NCI-H345 (cell line): ENCODE data around the gene SYT1.

Source experiments
- DNase-seq: peaks from one replicate; lab custom pipeline; 2025; lab: John Stamatoyannopoulos, UW

The SYT1 gene

DNA sequence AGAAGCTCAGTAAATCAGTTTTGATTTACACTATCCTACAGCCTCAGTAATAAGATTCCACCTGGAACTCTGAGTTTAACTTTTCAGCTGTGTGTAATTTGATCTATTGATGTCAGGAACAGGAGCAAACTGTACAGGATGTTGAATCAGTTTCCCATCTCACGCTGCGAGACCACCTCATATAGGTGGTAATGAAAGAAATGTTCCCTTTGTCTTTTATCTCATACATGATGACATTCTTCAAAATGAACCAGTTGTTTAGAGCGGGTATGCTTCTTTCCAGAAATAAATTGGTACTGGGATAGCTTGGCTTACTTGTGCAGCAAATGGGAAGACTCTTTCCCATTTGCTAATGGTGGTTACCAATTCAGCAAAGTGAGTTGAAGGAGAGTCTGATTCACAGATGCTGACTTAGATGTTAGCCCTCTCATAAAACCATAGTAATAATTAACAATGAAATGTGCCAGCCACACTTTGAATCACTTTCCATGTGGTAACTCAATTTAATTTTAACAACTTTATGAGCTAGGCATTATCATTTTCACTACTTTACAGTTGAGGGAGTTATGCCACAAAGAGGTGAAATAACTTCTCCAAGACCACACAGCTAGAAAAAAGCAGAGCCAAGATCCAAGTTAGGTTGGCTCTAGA, 574.7 kb downstream of the SYT1 start:
- DNase-seq, result no peak

DNA sequence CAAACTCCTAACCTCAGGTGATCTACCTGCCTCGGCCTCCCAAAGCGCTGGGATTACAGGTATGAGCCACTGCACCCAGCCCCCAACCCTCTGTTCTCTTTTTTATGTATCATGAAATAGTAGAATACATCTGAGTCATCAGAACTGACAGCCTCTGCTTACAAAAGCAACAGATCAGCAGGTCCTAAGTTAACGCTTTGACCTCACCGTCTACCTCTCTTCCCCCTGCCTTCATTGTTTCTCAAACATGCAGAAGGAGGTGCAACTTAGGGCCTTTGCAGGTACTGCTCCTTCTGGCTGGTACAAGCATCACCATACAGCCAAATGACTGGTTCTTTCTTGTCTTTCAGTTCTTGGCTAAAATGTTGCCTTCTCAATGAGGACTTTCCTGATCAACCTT, 577.0 kb downstream of the SYT1 start:
- no peak for DNase-seq

DNA sequence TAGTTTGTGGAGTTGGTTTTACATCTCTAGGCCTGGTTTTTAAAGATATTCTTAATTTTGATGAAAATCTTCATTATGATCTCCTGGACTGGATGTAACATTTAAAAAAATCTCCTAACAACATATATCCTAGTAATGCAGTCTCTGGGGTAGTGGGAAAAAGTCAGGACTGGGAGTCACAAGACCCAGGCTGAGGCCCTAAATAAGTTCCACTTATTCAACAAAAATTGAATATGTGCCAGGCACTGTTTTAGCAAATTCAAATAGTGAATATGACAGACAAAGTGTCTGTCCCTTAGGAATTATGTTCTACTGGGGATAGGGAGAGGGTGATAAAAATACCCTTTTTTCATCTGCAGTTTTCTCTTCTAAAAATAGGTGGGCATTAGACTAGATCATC, 577.8 kb downstream of the SYT1 start:
- DNase-seq, result no peak

DNA sequence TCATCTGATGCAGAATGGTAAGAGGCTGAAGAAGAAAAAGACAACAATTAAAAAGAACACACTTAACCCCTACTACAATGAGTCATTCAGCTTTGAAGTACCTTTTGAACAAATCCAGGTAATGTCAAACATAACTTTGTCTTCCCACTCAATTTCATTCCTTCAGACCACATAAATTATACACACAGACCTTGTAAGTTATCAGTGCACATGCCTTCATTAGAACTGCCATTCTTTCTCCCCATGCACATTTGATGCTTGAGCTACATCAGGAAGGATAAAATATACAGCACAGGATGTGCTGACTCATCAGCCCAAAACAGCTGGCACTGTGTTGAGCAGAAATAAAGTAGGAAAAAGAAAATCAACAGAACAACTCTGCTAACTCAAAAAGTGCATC, 579.5 kb downstream of the SYT1 start:
- no peak for DNase-seq

DNA sequence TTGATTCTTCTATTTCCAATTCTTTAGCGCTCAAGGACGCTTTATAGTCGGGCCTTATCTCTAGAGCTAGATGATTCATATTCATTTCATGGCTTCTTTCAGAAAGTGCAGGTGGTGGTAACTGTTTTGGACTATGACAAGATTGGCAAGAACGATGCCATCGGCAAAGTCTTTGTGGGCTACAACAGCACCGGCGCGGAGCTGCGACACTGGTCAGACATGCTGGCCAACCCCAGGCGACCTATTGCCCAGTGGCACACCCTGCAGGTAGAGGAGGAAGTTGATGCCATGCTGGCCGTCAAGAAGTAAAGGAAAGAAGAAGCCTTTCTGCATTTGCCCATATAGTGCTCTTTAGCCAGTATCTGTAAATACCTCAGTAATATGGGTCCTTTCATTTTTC, 584.2 kb downstream of the SYT1 start:
- DNase-seq, result no peak

DNA sequence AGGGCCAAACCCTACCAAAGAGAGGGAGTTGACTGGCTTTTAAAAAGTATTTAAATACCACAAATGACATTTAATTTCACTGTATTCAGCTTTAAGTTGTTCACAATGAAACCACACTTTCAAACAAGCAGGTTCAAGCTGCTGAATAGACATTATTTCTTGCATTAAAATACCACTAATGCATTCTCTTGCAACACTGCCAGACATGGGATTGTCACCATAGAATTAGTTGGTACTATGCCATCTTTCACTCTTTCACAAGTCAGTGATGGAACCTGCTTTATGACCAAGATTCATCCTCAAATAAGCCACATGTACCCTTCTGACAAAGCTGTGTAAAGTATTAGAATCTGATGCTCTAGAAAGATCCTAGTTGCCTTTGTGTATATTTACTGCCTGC, 586.8 kb downstream of the SYT1 start:
- no peak for DNase-seq

DNA sequence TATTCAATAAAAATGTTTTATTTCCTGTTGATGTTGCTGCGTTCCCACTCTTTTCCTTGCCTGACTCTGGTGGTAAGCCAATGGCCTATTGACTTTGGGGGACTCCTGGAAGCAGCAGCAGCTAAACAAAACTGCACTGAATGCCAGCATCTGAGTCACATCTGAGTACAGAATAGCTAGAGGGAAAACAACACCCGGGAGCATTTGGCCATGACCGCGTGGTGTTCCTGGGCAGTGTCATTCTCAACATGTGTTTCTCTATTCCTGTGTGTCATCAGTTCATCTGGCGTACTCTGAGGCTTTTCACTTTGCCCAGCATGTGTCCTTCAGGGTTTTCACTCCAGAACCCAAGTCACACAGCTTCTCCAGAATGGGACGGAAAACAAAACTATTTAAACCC, 587.4 kb downstream of the SYT1 start:
- DNase-seq, result peak; percentile 14

DNA sequence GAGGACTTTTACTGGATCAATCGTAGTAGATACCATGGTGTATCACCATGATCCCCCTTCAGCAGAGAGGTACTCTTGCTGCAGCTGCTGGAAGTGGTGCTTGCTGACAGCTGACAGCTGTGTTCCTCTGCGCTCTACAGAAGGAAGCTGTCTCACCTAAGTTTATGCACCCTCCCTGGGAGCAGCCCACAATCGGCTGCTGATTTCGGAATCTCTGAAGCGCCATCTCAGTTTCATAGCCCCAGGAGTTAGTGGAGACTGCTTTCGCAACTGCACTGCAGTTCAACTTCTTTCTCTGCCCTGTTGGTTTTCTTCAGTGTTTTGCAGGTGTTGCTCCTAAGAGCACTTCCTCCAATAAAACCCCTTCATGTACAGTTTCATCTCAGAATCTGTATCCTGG, 588.3 kb downstream of the SYT1 start:
- no peak for DNase-seq

DNA sequence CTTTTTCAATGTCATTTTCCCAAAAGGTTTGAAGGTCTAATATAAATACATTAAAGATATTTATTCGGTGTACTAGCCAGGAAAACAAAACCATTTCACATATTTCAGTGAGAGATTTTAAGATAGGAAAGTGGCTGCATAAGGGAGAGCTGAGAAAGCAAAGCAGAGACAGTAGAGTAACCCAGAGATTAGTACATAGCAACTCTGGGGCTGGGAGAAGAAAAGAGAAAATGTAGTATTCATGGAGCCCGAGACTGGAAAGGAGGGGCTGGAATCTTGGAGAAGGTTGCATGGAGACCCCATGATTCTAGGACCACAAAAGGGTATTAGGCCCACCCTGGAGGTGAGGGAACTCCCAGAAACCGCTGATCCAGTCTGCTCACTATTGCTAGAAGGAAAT, 589.2 kb downstream of the SYT1 start:
- DNase-seq, result no peak

DNA sequence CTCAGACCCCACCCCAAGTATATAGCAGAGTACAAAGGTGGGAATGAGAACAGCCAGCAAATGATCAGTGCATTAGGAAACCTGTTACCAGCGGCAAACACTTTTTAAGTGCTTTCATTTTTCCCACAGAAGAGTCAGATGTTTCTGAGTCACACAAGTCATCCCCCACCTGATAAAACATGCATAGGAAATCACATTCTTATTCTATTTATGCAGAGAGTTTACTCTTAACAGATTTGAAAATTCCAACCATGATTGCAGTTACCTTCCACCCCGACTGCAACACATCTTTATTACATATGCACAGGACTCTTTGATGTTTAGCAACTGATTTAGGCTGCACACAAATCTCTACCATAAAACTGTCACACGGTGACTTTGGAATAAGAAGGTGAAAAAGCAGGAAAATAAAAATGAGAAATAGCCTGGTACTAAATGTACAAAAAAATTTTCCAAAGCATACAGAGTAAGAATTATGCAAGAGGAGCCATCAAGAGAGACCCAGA, 589.8 kb downstream of the SYT1 start:
- DNase-seq, result no peak

DNA sequence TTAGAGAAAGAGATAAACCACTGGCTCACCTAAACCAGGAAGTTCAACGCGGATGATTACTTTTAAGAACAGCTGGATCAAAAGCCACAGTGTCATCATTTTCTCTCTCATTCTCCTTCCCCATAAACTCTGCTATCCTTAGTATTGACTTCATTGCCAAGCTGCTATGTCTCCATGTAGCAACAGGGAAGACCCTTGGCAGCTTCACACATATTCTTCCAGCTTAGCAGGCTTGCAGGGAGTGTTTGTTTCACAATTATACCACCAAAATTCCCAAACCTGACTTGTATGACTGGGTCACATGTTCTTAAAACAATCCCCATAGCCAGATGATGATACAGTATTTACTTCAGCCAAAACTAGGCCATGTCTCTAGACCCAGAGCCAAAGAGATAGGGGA, 590.7 kb downstream of the SYT1 start:
- no peak for DNase-seq

DNA sequence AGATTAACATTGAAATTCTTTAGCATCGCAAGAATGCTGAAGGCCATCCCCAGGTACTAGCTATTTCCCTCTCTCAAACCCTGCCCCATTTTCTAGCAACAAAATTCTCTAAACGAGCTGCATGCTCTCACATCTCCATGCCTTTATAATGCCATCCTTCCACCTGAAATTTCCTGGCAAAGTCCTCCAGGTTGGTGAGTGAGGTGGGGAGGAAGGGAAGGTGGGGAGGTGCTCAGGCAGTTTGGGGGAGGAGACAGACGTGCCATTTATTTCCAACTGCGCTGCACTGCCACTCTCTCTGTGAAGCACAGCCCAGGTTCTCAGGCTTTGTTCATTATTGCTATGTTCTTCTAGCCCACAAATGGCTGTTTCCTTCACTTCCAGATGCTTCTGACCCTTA, 617.7 kb downstream of the SYT1 start:
- DNase-seq, result no peak

DNA sequence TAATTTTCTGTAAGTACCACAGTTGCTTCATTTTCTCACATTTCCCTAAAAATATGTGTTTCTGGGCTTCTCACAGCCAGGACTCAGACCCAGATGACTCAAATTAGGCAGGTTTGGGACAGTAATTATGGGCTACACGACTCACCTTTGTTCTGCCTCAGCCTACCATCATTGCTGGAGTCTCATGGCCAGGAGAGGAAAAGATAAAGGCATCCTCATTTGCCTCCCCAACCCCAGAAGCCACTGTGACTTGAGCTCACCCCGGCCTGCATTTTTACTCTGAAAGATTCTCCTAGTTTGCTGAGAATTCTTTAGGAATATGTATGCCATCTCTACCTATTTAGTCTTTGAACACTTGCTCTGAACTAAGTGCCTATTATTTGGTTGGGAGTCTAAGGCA, 618.3 kb downstream of the SYT1 start:
- DNase-seq, result no peak

DNA sequence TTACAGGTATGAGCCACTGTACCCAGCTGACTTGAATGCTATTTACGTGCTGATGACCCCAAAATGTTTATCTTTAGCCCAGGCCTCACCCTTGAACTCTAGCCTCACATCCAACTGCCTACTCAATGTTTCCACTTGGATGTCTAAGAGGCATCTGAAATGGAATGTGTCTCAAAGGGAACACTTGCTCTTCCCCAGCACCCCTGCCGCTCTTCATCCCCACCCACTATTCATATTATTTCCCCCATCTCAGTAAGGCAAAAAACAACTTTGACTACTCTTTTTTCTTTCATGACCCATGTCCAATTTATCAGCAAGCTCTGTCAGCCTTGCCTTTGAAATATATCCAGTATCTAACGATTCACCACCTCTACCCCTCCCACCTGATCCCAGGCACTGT, 621.6 kb downstream of the SYT1 start:
- no peak for DNase-seq

DNA sequence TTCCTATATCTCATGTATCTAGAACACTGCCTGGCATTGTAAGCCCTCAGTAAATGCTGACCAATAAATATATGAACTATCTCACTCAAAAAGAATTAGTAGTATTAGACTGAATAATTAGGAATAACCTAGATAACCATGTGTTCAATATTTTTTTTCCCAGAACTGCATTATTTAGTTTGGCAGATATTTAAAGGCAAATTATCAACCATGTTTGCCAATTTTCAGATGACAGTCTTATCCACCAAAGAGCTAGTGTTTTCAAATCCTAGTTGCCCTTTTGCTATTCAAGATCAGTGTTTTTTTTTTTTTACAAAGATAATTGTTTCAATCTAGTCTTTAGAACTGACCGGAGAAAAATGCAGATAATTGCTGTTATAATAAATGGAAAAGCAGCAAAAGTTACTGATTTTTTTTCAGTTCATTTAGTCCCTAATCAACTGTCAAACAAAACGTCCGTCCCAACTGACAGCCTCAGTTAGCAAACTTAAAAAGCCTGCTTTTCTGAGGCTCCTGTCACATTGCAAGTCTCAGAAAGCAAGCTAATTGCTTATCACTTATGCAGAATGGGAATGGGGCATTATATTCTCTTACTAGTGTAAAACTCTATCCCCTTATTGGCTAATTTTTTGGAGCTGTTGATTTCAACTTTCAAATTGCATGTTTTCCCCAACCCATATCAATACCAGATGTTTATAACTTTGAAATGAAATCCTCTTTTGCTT, 623.0 kb downstream of the SYT1 start:
- DNase-seq, result no peak
